Dermis blood vessel endothelial cell (primary cell): Measurements from ENCODE around the gene KNCN. TPM values are rescaled to one million over a fixed set of nuclear protein-coding genes. Genes with fewer than 3 reads are reported as not detected.

ENCODE experiments used
- DNase-seq: peaks from one replicate; pipeline ENCODE4 v3.0.0; 2010
- total RNA-seq: library from RNA; depleted of rRNA; stranded (reverse); fragments of >200 nt; gene quantifications from 2 replicates; pipeline ENCODE4 v1.2.3, GENCODE V29; 2014

The KNCN gene
- total RNA-seq, 1 donor from 2014 or later: not detected

- DNase-seq: no peak
These were observed 17.0 kb upstream of the KNCN start for GRCh38 chr1:46568461-46568891.

- DNase-seq: no peak
These were observed 11.9 kb upstream of the KNCN start for GRCh38 chr1:46563341-46563740.

GRCh38 chr1:46562498-46562897 is 11.1 kb upstream of the KNCN start:
- DNase-seq: no peak

- no peak for DNase-seq
These were observed 7.5 kb upstream of the KNCN start for GRCh38 chr1:46558966-46559365.

GRCh38 chr1:46558141-46558963 is 6.9 kb upstream of the KNCN start:
- DNase-seq: no peak

- DNase-seq: no peak
These were observed 6.0 kb upstream of the KNCN start for GRCh38 chr1:46557403-46557802.

- peak; percentile 41 for DNase-seq
These were observed 5.4 kb upstream of the KNCN start for GRCh38 chr1:46556822-46557221.

- DNase-seq: no peak
These were observed 4.6 kb upstream of the KNCN start for GRCh38 chr1:46555826-46556619.

- DNase-seq: no peak
These were observed 3.3 kb upstream of the KNCN start for GRCh38 chr1:46554597-46555381.

- DNase-seq: no peak
These were observed 2.8 kb upstream of the KNCN start for GRCh38 chr1:46554236-46554596.

- DNase-seq: no peak
These were observed 2.1 kb upstream of the KNCN start for GRCh38 chr1:46553506-46553905.

- no peak for DNase-seq
These were observed 1.1 kb upstream of the KNCN start for GRCh38 chr1:46552357-46553237.

- no peak for DNase-seq
These were observed 656 bp downstream of the KNCN start for GRCh38 chr1:46550751-46551231.

- peak; percentile 47 for DNase-seq
These were observed 1.5 kb downstream of the KNCN start for GRCh38 chr1:46549697-46550681.

- DNase-seq: peak; percentile 72
These were observed 3.7 kb downstream of the KNCN start for GRCh38 chr1:46547481-46548383.

GRCh38 chr1:46546210-46546609 is 5.2 kb downstream of the KNCN start:
- DNase-seq: no peak

GRCh38 chr1:46545784-46546183 is 5.7 kb downstream of the KNCN start:
- no peak for DNase-seq

- DNase-seq: no peak
These were observed 6.7 kb downstream of the KNCN start for GRCh38 chr1:46544561-46545240.
